Left ventricle myocardium inferior (tissue), 1 donor: Measurements from ENCODE around the gene METTL27. TPM values are rescaled to one million over a fixed set of nuclear protein-coding genes. Genes with fewer than 3 reads are reported as not detected.
"Not testable (repeated sequence)": the region's sequence is repeated elsewhere in the genome, so short reads cannot be mapped to it uniquely, and the experiment has no call there.

Source experiments
- DNase-seq: peaks from one replicate; pipeline ENCODE4 v3.0.0-alpha.2; 2020
- H3K27ac ChIP-seq: fragments of 200-600 bp; replicated peaks from 2 replicates; pipeline ENCODE4 v1.8.0; 2021
- H3K27me3 ChIP-seq: fragments of 200-600 bp; 2 replicates; pipeline ENCODE4 v1.8.0; 2021; ENCODE audit warnings: low read depth
- H3K36me3 ChIP-seq: fragments of 200-600 bp; 2 replicates; pipeline ENCODE4 v1.8.0; 2021
- H3K4me1 ChIP-seq: fragments of 200-600 bp; 2 replicates; pipeline ENCODE4 v1.8.0; 2021
- H3K4me3 ChIP-seq: fragments of 200-600 bp; 2 replicates; pipeline ENCODE4 v1.8.0; 2021; ENCODE audit warnings: mild to moderate bottlenecking, moderate library complexity
- H3K9me3 ChIP-seq: fragments of 200-600 bp; replicated peaks from 2 replicates; pipeline ENCODE4 v1.8.0; 2021
- intact Hi-C: fragments of 100-400 bp; cut with micrococcal nuclease; formaldehyde crosslinking; loops from one replicate; pipeline ENCODE4 v1.11.0; 2022
- total RNA-seq: library from RNA; stranded (reverse); fragmentation: NEBNext Ultra II Directional; extraction: Animal tissue kit (Norgen Biotek cat#: 25700); gene quantifications from one replicate; pipeline ENCODE4 v1.2.1, GENCODE V29; 2021
- TF ChIP-seq, protein P1 (sequence below): fragments of 200-600 bp; IDR thresholded peaks from 2 replicates; pipeline ENCODE4 v1.8.0; 2021; ENCODE audit warnings: antibody characterized with exemption, mild to moderate bottlenecking, borderline replicate concordance
- donor health status: DM: no; HTN: yes; CAD: no; lungs with severe emphysema.

The METTL27 gene
- total RNA-seq, 1 donor from 2014 or later: 0.44 TPM

DNA sequence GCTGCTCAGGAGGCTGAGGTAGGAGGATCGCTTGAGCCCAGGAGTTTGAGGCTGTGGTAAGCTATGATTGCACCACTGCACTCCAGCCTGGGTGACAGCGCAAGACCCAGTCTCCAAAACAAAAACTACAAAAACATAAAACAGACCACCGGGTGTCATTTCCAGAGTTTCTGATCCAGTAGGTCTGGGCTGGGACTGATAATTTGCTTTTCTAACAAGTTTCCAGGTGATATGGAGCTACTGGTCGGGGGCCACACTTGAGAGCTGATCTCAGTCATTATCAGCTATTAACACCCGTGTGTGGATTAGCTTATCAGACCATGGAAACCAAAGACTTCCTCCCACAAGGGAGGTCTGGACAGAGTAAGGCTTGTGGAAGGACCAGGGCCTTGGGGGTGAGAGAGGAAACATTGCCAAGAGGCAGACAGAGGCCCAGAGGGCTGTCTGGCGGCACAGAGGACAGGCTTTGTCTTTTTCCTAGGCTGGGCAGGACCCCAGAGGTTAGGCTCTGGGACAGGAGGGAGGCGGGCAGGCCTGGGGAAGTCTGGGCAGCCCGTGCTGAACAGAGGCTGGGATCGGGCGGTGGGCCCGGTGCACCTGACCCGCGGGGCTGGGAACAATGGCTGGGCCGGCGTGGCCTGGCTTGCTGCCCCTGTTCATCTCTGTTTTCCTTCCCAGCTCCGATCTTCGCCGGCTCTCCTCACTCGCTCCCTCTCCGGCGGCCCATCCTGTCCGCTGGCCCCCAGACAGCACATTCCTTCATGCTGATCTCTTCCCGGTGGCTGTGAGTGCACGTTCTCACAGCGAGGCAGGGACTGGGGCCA, 43.9 kb upstream of the METTL27 start:
- peak; percentile 73 for DNase-seq
- Histone ChIP-seq H3K27ac (peak overlapping the region; percentile 80), H3K4me3 (peak overlapping the region; percentile 34), H3K27me3 (peaks cover 52% of the 10 kb centered on the region), H3K36me3 (no peaks in the 10 kb centered on the region), H3K9me3 (no peaks in the 10 kb centered on the region), H3K4me1 (peaks cover 33% of the 10 kb centered on the region)
- TF ChIP-seq, protein P1, sequence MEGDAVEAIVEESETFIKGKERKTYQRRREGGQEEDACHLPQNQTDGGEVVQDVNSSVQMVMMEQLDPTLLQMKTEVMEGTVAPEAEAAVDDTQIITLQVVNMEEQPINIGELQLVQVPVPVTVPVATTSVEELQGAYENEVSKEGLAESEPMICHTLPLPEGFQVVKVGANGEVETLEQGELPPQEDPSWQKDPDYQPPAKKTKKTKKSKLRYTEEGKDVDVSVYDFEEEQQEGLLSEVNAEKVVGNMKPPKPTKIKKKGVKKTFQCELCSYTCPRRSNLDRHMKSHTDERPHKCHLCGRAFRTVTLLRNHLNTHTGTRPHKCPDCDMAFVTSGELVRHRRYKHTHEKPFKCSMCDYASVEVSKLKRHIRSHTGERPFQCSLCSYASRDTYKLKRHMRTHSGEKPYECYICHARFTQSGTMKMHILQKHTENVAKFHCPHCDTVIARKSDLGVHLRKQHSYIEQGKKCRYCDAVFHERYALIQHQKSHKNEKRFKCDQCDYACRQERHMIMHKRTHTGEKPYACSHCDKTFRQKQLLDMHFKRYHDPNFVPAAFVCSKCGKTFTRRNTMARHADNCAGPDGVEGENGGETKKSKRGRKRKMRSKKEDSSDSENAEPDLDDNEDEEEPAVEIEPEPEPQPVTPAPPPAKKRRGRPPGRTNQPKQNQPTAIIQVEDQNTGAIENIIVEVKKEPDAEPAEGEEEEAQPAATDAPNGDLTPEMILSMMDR: no peak
- intact Hi-C loops: no loop called here

DNA sequence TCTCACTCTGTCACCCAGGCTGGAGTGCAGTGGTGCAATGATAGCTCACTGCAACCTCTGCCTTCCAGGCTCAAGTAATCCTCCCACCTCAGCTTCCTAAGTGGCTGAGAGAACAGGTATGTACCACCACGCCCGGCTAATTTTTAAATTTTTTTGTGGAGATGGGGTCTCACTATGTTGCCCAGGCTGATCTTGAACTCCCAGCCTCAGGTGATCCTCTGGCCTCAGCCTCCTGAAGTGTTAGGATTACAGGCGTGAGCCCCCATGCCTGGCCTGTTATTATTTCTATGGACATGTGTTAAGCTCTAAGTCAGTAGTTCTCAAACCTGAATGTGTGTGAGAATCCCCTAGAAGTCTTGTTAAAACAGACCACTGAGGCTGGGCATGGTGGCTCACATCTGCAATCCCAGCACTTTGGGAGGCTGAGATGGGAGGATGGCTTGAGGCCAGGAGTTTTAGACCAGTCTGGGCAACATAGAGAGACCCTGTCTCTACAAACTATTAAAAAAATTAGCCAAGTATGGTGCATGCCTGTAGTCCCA, 43.2 kb upstream of the METTL27 start:
- TF ChIP-seq, protein P1: no peak
- no peak for DNase-seq
- Histone ChIP-seq H3K9me3 (no peaks in the 10 kb centered on the region), H3K27me3 (peaks cover 59% of the 10 kb centered on the region), H3K27ac (peak overlapping the region; percentile 80), H3K4me3 (no peak overlapping the region), H3K4me1 (peaks cover 40% of the 10 kb centered on the region), H3K36me3 (no peaks in the 10 kb centered on the region)
- intact Hi-C loops: no loop called here

DNA sequence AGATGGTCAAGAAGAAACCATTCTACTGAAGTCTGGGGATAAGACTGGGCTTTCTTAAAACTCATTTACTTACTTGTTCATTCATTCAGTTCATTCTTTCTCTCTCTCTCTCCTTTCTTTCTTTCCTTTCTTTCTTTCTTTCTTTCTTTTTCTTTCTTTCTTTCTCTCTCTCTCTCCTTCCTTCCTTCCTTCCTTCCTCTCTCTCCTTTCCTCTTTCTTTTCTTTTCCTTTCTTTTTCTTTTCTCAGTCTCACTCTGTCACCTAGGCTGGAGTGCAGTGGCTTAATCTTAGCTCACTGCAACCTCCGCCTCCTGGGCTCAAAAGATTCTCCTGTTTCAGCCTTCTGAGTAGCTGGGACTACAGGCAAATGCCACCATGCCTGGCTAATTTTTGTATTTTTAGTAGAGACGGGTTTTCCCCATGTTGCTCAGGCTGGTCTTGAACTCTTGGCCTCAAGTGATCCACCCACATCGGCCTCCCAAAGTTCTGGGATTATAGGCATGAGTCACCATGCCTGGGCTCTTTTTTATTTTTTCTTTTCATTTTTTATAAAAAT, 42.6 kb upstream of the METTL27 start:
- H3K36me3 ChIP-seq, DNase-seq, H3K9me3 ChIP-seq, H3K4me3 ChIP-seq: not testable (repeated sequence)
- Histone ChIP-seq H3K4me1 (peaks cover 46% of the 10 kb centered on the region), H3K27ac (peak overlapping the region; percentile 80), H3K27me3 (peaks cover 64% of the 10 kb centered on the region)
- intact Hi-C loops: loop anchor here (5.0 kb wide), 1 partner anchor 142 kb away; the partner anchor contains the start of gene ELN

DNA sequence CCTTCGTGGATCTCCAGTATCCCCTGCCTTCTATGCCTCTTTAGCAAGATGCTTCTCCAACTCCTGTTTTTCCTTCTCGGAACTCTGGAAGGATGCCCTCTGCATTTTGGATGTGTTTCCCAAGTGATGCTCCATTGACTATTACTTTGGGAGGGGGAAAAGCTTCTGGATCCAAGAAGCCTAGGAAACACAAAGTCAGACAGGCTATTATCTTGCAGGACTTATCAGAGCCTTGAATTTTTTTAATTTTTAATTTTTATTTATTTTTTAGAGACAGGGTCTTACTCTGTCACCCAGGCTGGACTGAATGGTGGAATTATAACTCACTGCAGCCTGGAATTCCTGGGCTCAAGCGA, 39.7 kb upstream of the METTL27 start:
- peaks cover 50% of the 10 kb centered on the region for H3K4me1 ChIP-seq
- DNase-seq: no peak
- no peak overlapping the region for H3K4me3 ChIP-seq
- no peaks in the 10 kb centered on the region for H3K36me3 ChIP-seq
- TF ChIP-seq, protein P1: no peak
- intact Hi-C loops: loop anchor here (5.0 kb wide), 1 partner anchor 145 kb away; the partner anchor contains the start of gene ELN
- peaks cover 65% of the 10 kb centered on the region for H3K27me3 ChIP-seq
- H3K9me3 ChIP-seq: no peaks in the 10 kb centered on the region
- H3K27ac ChIP-seq: peak overlapping the region; percentile 92

DNA sequence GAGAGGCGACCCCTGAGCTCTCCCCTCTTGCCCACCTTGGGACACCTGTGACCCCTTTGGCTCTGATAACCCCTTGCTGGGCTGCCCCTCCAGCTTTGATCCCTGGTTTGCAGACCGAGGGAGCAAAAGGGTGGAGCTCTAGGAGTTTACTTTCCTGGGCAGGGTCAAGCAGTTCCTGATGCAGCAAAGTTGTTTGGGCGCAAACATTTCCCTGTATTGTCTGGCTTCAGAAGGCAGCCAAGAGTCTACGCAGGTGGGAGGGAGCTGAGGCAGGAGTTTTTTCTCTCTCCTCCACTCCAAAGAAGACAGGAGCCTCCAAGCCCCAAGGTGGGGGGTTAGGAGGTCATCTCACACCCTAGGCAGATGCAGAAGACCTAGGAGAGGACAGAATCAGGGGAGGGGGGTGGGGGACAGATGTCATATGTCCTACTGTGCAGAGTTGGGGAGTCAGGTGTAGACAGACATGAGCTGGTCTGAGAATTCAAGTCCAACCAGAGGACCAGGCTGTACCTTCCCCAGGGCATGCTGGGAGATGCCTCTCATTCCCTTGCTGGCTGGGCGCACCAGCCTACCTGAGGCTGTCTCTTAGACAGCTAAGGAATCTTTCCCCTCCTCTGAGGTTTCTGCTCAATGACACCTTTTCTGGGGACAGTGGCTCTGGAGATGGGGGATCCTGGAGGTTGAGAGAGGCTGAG, 39.2 kb upstream of the METTL27 start:
- TF ChIP-seq, protein P1: no peak
- Histone ChIP-seq H3K36me3 (no peaks in the 10 kb centered on the region), H3K4me3 (peak overlapping the region; percentile 23), H3K4me1 (peaks cover 45% of the 10 kb centered on the region), H3K9me3 (no peaks in the 10 kb centered on the region), H3K27me3 (peaks cover 65% of the 10 kb centered on the region), H3K27ac (peak overlapping the region; percentile 92)
- DNase-seq: no peak
- intact Hi-C loops: loop anchor here (5.0 kb wide), 1 partner anchor 146 kb away; the partner anchor contains the start of gene ELN
